NCI-H446 treated with DMSO at 0.1 percent for 48 hours (cell line): Measurements from ENCODE around the gene CDY1B.
"Not testable (repeated sequence)": the region's sequence is repeated elsewhere in the genome, so short reads cannot be mapped to it uniquely, and the experiment has no call there.

Experiments used
- DNase-seq: peaks from one replicate; lab custom pipeline; 2025; lab: John Stamatoyannopoulos, UW

The CDY1B gene

GRCh38 chrY:24047919-24048318 lies at the start of gene CDY1B:
CDY1B (minus strand) TSS chrY:24048019; CDS start chrY:24047688, 331 bp downstream.
- not testable (repeated sequence) for DNase-seq

- not testable (repeated sequence) for DNase-seq
These were observed 1.7 kb upstream of the CDY1B start for GRCh38 chrY:24049525-24049924.

- DNase-seq, result not testable (repeated sequence)
These were observed 4.6 kb downstream of the CDY1B start for GRCh38 chrY:24043209-24043608.

DNA sequence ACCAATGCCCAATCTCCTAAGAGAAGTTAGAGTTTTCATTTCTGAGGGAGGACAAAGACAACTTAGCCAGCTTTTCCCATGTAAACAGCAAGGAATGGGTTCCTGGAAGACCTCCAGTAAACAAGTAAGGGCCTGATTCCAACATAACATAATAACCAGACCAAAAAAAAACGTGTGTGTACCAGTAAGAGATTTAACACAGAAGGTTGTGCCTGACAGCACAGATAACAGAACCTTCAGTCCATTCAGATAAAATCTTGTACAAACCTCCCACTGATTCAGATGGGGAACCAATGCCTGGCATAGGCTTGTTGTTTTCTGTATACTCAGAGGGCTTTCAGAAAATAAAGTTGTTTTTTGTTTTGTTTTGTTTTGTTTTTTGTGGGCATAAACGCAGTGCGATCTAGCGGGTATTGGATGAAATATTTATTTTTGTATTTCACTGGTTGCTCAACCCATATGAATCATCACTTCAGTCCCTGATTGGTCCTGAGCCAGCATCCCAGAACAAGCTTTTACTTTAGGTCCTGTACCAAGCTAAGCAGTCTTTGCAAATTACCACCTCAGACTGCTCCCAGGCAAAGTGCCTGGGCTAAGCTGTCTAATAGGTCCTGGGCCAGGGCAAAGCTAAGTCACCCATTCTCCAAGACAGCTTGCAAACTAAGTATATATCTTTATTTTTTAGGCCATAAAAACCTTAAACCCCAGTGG lies 8.7 kb downstream of the CDY1B start:
- DNase-seq, result not testable (repeated sequence)

DNA sequence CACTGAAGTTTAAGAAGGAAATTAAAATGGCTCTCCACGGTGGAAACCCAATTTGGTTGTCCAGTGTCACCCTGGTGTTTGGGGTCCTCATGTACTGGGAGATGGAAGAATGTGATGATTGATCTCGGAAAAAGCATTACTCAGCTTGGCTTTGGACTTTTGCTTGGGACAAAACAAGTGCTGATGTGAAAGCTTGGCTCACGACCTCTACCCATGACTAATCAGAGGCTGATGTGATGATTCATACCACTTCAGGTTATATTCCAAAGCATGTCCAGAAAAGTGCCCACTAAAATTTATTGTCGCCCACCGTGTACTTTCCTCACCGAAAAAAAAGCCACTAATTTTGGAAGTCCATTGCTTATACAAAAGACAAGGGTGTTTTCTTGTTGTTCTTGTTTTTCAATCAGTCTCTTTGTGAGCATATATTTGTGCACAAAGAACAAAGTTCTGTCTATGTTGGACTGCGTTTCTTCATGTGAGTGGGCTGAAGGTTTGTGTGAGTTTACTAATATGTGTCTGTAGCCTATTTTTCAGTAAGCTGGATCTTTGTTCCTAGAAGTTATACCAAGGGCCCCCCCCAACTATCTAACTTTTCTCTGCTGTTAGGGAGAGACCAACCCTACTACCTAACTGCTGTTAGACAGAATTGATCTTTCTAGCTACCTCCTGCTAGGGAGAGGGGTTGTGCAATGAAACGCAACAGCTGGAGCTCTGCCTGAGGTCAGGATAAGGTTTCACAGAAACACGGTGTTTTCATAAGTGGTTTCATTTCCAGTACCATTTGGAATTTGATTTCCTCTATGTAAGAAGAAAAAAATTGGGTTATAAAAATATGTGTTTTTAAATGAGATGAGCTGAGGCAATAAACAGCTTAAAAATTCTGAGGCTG lies 21.4 kb downstream of the CDY1B start:
- not testable (repeated sequence) for DNase-seq
